HEK293T (cell line): ENCODE results near the gene RBP2.

Experiments
- CTCF ChIA-PET: fragments of 350-600 bp; formaldehyde crosslinking; extraction: SDS; loops from one replicate; lab custom pipeline; 2021; ENCODE audit warnings: antibody characterized with exemption, inconsistent platforms; lab: Yijun Ruan, JAX
- POLR2A ChIA-PET: fragments of 350-600 bp; formaldehyde crosslinking; extraction: SDS; loops from one replicate; lab custom pipeline; 2020; ENCODE audit warnings: antibody characterized with exemption, inconsistent platforms; lab: Yijun Ruan, JAX
- DNase-seq: peaks from one replicate; pipeline ENCODE4 v3.0.0; 2012; ENCODE audit warnings: mixed read lengths; ENCODE audit errors: extremely low spot score
- ARNT ChIP-seq: fragments of 450-650 bp; IDR thresholded peaks from 2 replicates; pipeline ENCODE4 v1.6.1; 2017; ENCODE audit warnings: mild to moderate bottlenecking
- BHLHE40 ChIP-seq: fragments of 450-650 bp; IDR thresholded peaks from 2 replicates; pipeline ENCODE4 v1.6.1; 2016; ENCODE audit warnings: mild to moderate bottlenecking, moderate library complexity, borderline replicate concordance
- CTBP1 ChIP-seq: fragments of 450-650 bp; IDR thresholded peaks from 2 replicates; pipeline ENCODE4 v1.6.1; 2016; ENCODE audit warnings: borderline replicate concordance
- ELF4 ChIP-seq: fragments of 450-650 bp; IDR thresholded peaks from 2 replicates; pipeline ENCODE4 v1.6.1; 2017; ENCODE audit warnings: antibody characterized with exemption
- FOXA1 ChIP-seq: fragments of 450-650 bp; IDR thresholded peaks from 2 replicates; pipeline ENCODE4 v1.6.1; 2016; ENCODE audit warnings: mild to moderate bottlenecking
- FOXK2 ChIP-seq: fragments of 450-650 bp; IDR thresholded peaks from 2 replicates; pipeline ENCODE4 v1.6.1; 2016; ENCODE audit warnings: mild to moderate bottlenecking
- FOXM1 ChIP-seq: fragments of 450-650 bp; IDR thresholded peaks from 2 replicates; pipeline ENCODE4 v1.6.1; 2017; ENCODE audit warnings: mild to moderate bottlenecking, borderline replicate concordance
- HDGF ChIP-seq: fragments of 450-650 bp; IDR thresholded peaks from 2 replicates; pipeline ENCODE4 v1.6.1; 2017; ENCODE audit warnings: antibody characterized with exemption, borderline replicate concordance
- L3MBTL2 ChIP-seq: fragments of 450-650 bp; conservative IDR thresholded peaks from 2 replicates; pipeline ENCODE4 v1.6.1; 2016; ENCODE audit warnings: mild to moderate bottlenecking
- LEF1 ChIP-seq: fragments of 450-650 bp; IDR thresholded peaks from 2 replicates; pipeline ENCODE4 v1.6.1; 2017; ENCODE audit warnings: mild to moderate bottlenecking, borderline replicate concordance
- NFRKB ChIP-seq: fragments of 450-650 bp; IDR thresholded peaks from 2 replicates; pipeline ENCODE4 v1.6.1; 2016; ENCODE audit warnings: mild to moderate bottlenecking, moderate library complexity
- SP1 ChIP-seq: fragments of 450-650 bp; IDR thresholded peaks from 2 replicates; pipeline ENCODE4 v1.6.1; 2017
- SUZ12 ChIP-seq: fragments of 450-650 bp; IDR thresholded peaks from 2 replicates; pipeline ENCODE4 v1.6.1; 2016; ENCODE audit warnings: mild to moderate bottlenecking
- TARDBP ChIP-seq: fragments of 450-650 bp; IDR thresholded peaks from 2 replicates; pipeline ENCODE4 v1.6.1; 2016
- ZNF384 ChIP-seq: fragments of 450-650 bp; IDR thresholded peaks from 2 replicates; pipeline ENCODE4 v1.6.1; 2016
- TF ChIP-seq, protein P1 (sequence below): fragments of 450-650 bp; IDR thresholded peaks from 2 replicates; pipeline ENCODE4 v1.6.1; 2016

RBP2 gene

DNA sequence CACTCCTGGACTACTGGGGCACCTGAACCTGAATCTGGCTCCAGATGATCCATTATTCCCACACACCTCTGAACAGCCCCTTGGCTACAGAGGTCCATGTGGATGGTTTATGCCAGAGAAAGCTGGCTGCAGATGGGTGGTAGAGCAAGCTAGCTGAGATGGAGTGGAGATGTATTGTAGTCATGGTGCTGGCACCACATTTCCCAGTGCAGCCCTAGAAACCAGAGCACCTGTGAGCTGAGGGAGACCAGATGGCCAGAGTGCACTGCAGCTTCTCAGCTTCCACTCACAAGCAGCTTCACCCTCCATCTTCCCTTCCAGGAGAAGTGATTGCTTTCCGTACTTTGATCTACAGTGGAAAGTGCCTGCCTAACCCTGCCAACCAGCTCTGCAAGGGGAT is 33.3 kb upstream of the RBP2 start:
- TF ChIP-seq NFRKB = no peak
- no peak for TF ChIP-seq L3MBTL2
- no peak for TF ChIP-seq HDGF
- TF ChIP-seq SUZ12 = no peak
- no peak for TF ChIP-seq FOXM1
- TF ChIP-seq BHLHE40 = no peak
- no peak for DNase-seq
- CTCF ChIA-PET = no interaction called here
- POLR2A ChIA-PET = no interaction called here

DNA sequence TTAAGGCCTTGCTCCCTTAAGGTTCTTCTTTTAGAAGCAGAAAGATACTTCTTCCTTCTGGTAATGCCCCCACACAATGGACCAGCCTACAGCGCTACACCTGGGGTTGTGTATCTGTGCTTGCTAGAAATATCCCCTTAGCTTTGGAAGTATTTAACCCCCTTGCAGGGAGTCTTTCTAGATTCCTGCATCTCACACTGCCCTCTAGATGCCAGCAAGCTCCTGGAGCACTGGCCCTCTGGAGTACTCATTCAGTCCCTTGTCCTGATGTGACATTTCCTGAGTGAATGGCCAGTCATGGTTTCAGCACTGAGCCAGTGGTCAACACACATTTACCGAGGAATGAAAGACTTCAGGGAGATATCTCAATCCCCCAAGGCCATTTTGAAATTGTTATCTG is 30.4 kb upstream of the RBP2 start:
- TF ChIP-seq CTBP1 (no peak), TARDBP (no peak), SUZ12 (no peak), ARNT (no peak), HDGF (no peak), LEF1 (no peak), ZNF384 (no peak), L3MBTL2 (no peak), FOXK2 (no peak), FOXM1 (no peak), BHLHE40 (no peak), NFRKB (no peak), FOXA1 (no peak), SP1 (no peak), ELF4 (no peak)
- TF ChIP-seq, protein P1, sequence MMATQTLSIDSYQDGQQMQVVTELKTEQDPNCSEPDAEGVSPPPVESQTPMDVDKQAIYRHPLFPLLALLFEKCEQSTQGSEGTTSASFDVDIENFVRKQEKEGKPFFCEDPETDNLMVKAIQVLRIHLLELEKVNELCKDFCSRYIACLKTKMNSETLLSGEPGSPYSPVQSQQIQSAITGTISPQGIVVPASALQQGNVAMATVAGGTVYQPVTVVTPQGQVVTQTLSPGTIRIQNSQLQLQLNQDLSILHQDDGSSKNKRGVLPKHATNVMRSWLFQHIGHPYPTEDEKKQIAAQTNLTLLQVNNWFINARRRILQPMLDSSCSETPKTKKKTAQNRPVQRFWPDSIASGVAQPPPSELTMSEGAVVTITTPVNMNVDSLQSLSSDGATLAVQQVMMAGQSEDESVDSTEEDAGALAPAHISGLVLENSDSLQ = no peak
- no peak for DNase-seq
- ChIA-PET CTCF (no interaction called here), POLR2A (no interaction called here)

DNA sequence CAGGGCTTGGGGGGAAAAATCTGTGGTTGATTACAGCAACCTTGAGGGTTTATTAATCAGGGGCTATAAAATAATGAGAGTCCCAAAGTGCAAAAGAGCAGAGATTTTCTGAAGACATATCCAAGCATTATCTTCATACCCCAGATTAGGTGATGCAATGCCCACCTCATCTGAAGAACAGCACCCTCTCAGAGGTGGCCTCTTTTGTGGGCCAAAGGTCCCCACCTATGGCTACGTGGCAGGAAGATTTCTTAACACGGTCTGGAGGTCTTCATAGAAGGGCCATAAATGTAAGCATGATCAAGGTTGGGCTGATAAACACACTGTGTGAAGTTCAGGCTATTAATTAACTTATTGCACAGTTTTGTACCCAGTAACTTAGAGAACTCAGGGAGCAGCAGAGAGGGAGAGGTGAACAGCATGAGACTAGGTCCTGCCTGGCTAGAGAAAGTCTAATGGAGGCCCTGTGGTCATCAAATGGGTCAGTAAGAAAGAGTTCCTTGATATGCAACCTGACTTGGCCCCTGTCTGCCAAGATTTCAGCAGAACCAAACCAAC is 29.6 kb upstream of the RBP2 start:
- POLR2A ChIA-PET = no interaction called here
- TF ChIP-seq TARDBP (no peak), FOXM1 (no peak), BHLHE40 (no peak), LEF1 (no peak), ZNF384 (no peak), CTBP1 (no peak), HDGF (no peak), FOXK2 (no peak), ARNT (no peak), FOXA1 (no peak), L3MBTL2 (no peak), SP1 (no peak), SUZ12 (no peak), NFRKB (no peak), ELF4 (no peak)
- TF ChIP-seq, protein P1 = no peak
- DNase-seq = no peak
- CTCF ChIA-PET = no interaction called here

DNA sequence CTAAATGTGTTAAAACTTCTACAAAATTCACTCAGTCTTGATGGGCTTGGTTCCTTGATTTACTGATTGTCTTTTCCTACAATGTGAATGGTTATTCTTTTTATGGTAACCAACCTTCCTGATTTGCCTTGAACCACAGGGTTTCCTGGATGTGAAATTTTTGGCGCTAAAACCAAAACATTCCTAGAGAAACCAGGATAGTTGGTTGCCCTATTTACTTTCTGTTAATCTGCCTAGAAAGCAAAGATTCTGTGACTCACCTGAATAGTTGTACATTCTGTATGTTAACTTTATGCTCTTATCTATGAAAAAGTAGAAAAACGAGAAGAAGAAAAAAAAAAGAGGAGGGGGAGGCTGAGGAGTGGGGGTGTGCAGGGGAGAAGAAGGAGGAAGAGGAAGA is 23.2 kb upstream of the RBP2 start:
- ChIA-PET CTCF (no interaction called here), POLR2A (no interaction called here)
- no peak for DNase-seq
- TF ChIP-seq FOXA1 (no peak), L3MBTL2 (no peak), FOXK2 (no peak), LEF1 (no peak), FOXM1 (no peak), HDGF (no peak), NFRKB (no peak), ELF4 (no peak)

DNA sequence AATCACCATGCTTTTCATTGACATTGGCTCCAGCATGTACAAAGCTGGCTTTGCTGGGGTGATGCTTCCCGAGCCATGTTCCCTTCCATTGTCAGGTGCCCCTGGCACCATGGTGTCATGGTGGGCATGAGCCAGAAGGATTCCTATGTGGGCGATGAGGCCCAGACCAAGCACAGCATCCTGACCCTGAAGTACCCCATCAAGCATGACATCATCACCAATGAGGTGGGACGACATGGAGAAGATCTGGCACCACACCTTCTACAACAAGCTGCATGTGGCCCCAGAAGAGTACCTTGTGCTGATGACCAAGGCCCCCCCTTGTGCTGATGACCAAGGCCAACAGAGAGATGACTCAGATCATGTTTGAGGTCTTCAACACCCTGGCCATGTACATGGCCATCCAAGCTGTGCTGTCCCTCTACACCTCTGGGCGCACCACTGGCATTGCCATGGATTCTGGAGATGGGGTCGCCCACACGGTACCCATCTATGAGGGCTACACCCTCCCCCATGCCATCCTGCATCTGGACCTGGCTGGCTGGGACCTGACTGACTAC is 17.6 kb upstream of the RBP2 start:
- TF ChIP-seq HDGF (no peak), FOXK2 (no peak), ELF4 (no peak), SUZ12 (no peak), FOXA1 (no peak), SP1 (no peak), ARNT (no peak), NFRKB (no peak), ZNF384 (no peak), FOXM1 (no peak), CTBP1 (no peak), LEF1 (no peak), TARDBP (no peak), L3MBTL2 (no peak)
- TF ChIP-seq, protein P1 = no peak
- CTCF ChIA-PET = no interaction called here
- POLR2A ChIA-PET = no interaction called here
- no peak for DNase-seq

DNA sequence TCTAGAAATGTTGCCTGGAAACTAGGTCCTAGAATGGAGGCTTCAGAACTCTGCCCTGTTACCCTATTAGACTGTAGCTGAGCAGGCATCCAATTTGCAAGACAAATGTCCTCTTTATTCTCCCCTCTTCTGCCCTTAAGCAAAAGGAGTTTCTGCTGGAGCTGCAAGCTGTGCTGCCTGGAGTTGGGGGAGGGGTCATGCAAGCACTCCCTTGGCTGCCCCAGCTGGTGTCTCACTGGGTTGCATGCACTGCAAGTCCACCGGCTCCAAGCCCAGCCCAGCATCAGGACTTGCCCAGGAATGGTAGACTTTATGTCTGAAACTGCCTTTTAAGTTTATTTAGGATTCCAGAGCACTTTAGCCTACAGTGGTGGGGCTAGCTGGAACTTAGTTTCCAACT is 15.7 kb upstream of the RBP2 start:
- DNase-seq = no peak
- no peak for TF ChIP-seq ZNF384
- no peak for TF ChIP-seq NFRKB
- no peak for TF ChIP-seq SUZ12
- TF ChIP-seq FOXM1 = no peak
- TF ChIP-seq LEF1 = no peak
- TF ChIP-seq L3MBTL2 = no peak
- POLR2A ChIA-PET = no interaction called here
- CTCF ChIA-PET = no interaction called here

DNA sequence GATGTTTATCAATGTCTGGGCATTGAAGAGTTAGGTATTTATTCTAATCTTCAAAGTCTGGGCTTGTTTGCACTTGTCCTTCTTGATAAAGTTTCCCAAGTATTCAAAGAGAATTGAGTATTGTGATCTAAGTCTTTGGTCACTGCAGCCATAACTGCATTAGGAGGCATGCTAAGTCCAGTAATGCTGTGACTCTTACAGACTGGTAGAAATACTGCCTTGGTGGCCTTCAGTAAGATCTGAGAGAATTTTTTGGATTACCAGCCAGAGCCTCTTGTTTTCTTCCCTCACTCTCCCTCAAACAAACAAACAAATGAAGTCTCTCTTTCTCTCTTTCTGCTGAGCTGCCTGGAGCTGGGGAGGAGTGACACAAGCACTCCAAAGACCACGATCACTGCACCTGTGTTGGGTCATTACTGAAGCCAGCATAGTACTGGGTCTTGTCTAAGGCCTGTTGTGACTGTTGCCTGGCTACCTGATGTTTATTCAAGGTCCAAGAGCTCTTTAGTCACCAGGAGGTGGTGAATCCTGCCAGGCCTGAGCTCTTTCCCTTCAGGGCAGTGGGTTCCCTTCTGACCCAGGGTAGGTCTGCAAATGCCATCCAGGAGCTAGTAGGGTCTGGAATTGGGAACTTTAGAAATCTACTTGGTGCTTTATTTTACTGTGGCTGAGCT is 14.8 kb upstream of the RBP2 start:
- TF ChIP-seq ELF4 (no peak), TARDBP (no peak), CTBP1 (no peak), ZNF384 (no peak), FOXK2 (no peak), LEF1 (no peak), SP1 (no peak)
- TF ChIP-seq, protein P1 = no peak
- CTCF ChIA-PET = no interaction called here
- POLR2A ChIA-PET = no interaction called here
- no peak for DNase-seq
